Colon (tissue), 2 donors: Measurements from ENCODE around the gene CBLN4.

Experiments used
- FAIRE-seq: peaks from 2 replicates; lab custom pipeline; 2012; peaks lifted over from hg19 to GRCh38; lab: Jason Lieb, UNC
- donor health status: control.
- donor health status: control.

Gene CBLN4

GRCh38 chr20:56005389-56005715 is at the start of gene CBLN4:
Gene CBLN4, minus strand, starts transcription at chr20:56005519. Its CDS starts 1,348 bp downstream, at chr20:56004171.
- no peak for FAIRE-seq

- no peak for FAIRE-seq
Observed at GRCh38 chr20:56043227-56043626, 37.9 kb upstream of the CBLN4 start.

GRCh38 chr20:56032251-56032650 is 26.9 kb upstream of the CBLN4 start:
- no peak for FAIRE-seq

GRCh38 chr20:56018716-56019115 is 13.4 kb upstream of the CBLN4 start:
- no peak for FAIRE-seq

GRCh38 chr20:56018194-56018593 is 12.9 kb upstream of the CBLN4 start:
- FAIRE-seq, result no peak

- no peak for FAIRE-seq
Observed at GRCh38 chr20:56017560-56017959, 12.2 kb upstream of the CBLN4 start.

GRCh38 chr20:56014998-56015397 is 9.7 kb upstream of the CBLN4 start:
- no peak for FAIRE-seq

GRCh38 chr20:56014151-56014550 is 8.8 kb upstream of the CBLN4 start:
- FAIRE-seq, result no peak

GRCh38 chr20:56004611-56005388 is 519 bp downstream of the CBLN4 start:
- no peak for FAIRE-seq

GRCh38 chr20:56004007-56004406 is 1.3 kb downstream of the CBLN4 start:
- FAIRE-seq, result no peak

- no peak for FAIRE-seq
Observed at GRCh38 chr20:56002908-56003800, 2.2 kb downstream of the CBLN4 start.

- no peak for FAIRE-seq
Observed at GRCh38 chr20:56001890-56002289, 3.4 kb downstream of the CBLN4 start.

- no peak for FAIRE-seq
Observed at GRCh38 chr20:56001106-56001785, 4.1 kb downstream of the CBLN4 start.

- FAIRE-seq, result no peak
Observed at GRCh38 chr20:55978550-55978949, 26.8 kb downstream of the CBLN4 start.

- FAIRE-seq, result no peak
Observed at GRCh38 chr20:55977690-55978459, 27.4 kb downstream of the CBLN4 start.

- FAIRE-seq, result no peak
Observed at GRCh38 chr20:55974491-55975202, 30.7 kb downstream of the CBLN4 start.

GRCh38 chr20:55964790-55965189 is 40.5 kb downstream of the CBLN4 start:
- no peak for FAIRE-seq

- FAIRE-seq, result no peak
Observed at GRCh38 chr20:55961376-55962330, 43.7 kb downstream of the CBLN4 start.

- no peak for FAIRE-seq
Observed at GRCh38 chr20:55953201-55953600, 52.1 kb downstream of the CBLN4 start.

- no peak for FAIRE-seq
Observed at GRCh38 chr20:55947701-55948100, 57.6 kb downstream of the CBLN4 start.
